Stimulated activated CD4-positive, alpha-beta T cell treated with anti-CD3 and anti-CD28 coated beads, TNF-alpha, amount 100 ng/mL, for 4 hours (primary cell): Measurements from ENCODE around the gene RPS6KL1.

Experiments
- DNase-seq, 3 experiments: peaks; one replicate each; pipeline ENCODE4 v3.0.0-alpha.2; 2020; ENCODE audit warnings: low read depth in 3 of 3

RPS6KL1 gene

GRCh38 chr14:74952180-74952665 is 29.2 kb upstream of the RPS6KL1 start:
- DNase-seq = no peak

GRCh38 chr14:74951443-74952179 is 28.6 kb upstream of the RPS6KL1 start:
- DNase-seq = no peak

- DNase-seq = no peak
Observed at GRCh38 chr14:74950795-74951442, 27.9 kb upstream of the RPS6KL1 start.

- no peak for DNase-seq
Observed at GRCh38 chr14:74949859-74950573, 27.0 kb upstream of the RPS6KL1 start.

GRCh38 chr14:74949191-74949601 is 26.1 kb upstream of the RPS6KL1 start:
- DNase-seq = no peak

GRCh38 chr14:74948228-74949175 is 25.4 kb upstream of the RPS6KL1 start:
- no peak for DNase-seq

- no peak for DNase-seq
Observed at GRCh38 chr14:74947353-74948227, 24.5 kb upstream of the RPS6KL1 start.

GRCh38 chr14:74946659-74947281 is 23.7 kb upstream of the RPS6KL1 start:
- no peak for DNase-seq

- DNase-seq = peak; percentile 51 to 58 (median 51)
Observed at GRCh38 chr14:74945852-74946658, 23.0 kb upstream of the RPS6KL1 start.

GRCh38 chr14:74945261-74945851 is 22.3 kb upstream of the RPS6KL1 start:
- DNase-seq = no peak

GRCh38 chr14:74942608-74943007 is 19.5 kb upstream of the RPS6KL1 start:
- no peak for DNase-seq

- no peak for DNase-seq
Observed at GRCh38 chr14:74942181-74942580, 19.1 kb upstream of the RPS6KL1 start.

GRCh38 chr14:74941676-74942097 is 18.6 kb upstream of the RPS6KL1 start:
- DNase-seq = peak; percentile 28 to 54 (median 35)

GRCh38 chr14:74940956-74941565 is 18.0 kb upstream of the RPS6KL1 start:
- DNase-seq = no peak

- DNase-seq = no peak
Observed at GRCh38 chr14:74938531-74939495, 15.8 kb upstream of the RPS6KL1 start.

- DNase-seq = no peak
Observed at GRCh38 chr14:74937171-74937570, 14.1 kb upstream of the RPS6KL1 start.

- no peak for DNase-seq
Observed at GRCh38 chr14:74936731-74937130, 13.7 kb upstream of the RPS6KL1 start.
